HG03095 (cell line): Measurements from ENCODE around the gene GP5.

ENCODE experiments used
- ATAC-seq: cut with Tn5 transposase; IDR thresholded peaks from one replicate; pipeline ENCODE4 v1.9.1; 2021; ENCODE audit warnings: moderate library complexity; ENCODE audit not compliant: unreplicated experiment

GP5 gene

GRCh38 chr3:194399874-194400411 is 877 bp upstream of the GP5 start:
- no peak for ATAC-seq

GRCh38 chr3:194397757-194398312 is 1.2 kb downstream of the GP5 start:
- ATAC-seq = no peak

DNA sequence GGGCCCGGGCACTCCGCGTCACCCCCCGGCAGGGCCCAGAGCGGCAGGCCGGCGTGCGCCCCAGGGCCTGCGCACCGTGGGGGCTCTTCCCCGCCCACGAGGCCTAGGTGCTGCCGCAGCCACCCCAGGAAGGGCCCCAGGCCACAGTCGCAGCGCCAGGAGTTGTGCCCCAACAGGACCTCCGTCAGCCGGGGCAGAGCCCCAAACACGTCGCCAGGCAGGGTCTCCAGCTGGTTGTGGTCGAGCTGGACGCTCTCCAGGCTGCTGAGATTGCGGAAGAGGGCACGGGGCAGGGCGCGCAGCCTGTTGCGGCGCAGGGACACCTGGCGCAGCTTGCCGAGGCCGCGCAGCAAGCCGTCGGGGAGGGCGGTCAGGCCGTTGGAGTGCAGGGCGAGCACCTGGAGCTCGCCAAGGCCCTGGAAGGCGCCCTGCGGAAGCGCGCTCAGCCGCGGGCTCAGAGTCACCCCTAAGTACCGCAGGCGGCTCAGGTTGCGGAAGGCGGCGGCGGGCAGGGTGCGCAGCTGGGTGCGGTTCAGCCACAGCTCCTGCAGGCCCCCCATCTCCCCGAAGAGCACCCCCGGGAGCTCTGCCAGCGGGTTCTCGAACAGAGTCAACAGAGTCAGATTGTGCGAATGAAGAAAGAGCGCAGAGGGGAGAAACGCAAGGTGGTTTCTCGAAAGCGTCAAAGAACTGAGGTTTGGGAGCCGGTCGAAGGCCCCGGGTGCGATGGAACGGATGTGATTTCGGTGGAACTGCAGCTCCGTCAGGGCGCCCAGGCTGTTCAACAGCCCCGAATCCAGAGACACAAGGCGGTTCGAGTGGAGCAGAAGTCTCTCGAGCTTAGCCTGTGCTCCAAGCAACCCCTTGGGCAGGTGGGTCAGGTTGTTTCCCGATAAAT is 2.0 kb downstream of the GP5 start:
- no peak for ATAC-seq

DNA sequence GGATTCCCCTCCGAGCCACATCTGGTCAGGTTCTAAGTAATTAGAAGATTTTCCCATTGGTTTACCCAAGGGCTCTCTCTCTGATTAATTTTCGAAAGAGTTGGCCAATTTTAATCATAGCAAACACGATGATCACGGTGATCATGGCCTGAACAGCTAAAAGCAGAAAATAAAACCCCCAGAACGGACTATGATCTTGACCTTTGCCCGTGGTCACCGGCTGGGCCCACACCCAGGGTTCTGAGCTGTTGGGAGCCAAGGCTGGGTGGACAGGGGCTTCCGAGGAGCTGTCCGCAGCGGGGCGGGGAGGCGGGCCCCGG is 2.6 kb downstream of the GP5 start:
- no peak for ATAC-seq

DNA sequence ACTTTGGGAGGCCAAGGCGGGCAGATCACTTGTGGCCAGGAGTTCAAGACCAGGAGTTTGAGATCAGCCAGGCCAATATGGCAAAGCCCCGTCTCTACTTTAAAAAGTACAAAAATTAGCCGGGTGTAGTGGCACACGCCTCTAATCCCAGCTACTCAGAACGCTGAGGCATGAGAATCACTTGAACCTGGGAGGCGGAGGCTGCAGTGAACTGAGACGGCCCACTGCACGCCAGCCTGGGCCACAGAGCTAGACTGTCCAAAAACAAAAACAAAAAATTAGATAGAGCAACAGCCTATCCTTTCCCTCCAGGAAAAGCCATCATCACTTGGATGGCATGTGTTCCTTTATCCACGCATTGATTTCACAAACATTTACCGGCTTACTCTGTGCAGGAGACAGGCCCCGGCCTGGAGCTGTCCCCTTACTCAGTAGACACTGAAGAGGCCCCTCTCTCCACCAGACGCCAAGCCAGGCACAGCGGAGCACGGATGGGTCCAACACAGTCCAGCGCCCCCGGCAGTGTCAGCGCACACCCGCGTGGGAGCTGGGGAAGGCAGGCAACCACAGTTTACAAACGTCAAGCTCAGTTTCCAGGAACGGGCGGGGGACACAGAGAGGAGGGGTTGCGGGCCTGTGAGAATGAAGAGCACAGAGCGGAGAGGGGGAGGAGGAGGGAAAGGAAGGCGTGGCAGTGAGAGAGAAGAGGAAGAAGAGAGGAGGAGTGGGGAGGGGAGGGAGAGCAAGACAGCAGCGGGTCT is 3.1 kb downstream of the GP5 start:
- no peak for ATAC-seq

DNA sequence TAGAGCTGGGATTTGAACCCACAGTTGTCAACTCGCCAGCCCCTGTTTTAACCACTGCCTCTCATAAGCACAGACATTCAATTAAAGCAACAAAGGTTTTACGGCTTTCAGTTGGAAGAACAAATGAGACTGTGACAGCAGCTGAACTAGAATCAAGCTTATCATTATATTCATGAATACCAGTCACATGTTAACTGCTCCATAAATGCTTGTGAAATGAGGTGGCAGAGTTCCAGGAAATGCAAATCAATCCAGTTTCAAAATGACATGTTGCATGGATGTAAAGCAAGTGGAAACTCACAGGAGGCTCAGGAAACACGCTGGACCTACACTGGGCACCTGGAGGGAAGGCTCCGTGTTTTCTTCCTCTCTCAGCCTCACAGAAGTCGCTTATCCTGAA is 3.9 kb downstream of the GP5 start:
- no peak for ATAC-seq

- ATAC-seq = no peak
These were observed 6.5 kb downstream of the GP5 start for GRCh38 chr3:194392576-194392975.

DNA sequence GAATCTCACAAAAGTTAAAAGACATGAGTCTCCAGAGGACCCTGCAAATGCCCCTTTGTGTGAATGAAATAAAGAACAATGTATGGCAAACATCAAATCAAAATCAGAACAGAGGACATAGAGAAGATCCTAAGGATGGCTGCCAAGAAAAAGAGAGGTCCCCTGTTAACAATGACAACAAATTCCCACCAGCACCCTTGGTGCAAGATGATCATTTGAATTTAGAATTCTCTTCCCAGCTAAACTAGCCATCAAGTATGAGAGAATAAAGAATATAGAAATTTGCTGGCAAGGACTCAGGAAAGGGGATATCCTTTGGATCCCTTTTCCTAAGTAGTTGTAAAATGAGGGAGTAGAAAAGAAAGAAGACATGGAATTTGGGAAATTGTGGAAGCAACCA is 8.2 kb downstream of the GP5 start:
- no peak for ATAC-seq

GRCh38 chr3:194389269-194389668 is 9.8 kb downstream of the GP5 start:
- no peak for ATAC-seq

DNA sequence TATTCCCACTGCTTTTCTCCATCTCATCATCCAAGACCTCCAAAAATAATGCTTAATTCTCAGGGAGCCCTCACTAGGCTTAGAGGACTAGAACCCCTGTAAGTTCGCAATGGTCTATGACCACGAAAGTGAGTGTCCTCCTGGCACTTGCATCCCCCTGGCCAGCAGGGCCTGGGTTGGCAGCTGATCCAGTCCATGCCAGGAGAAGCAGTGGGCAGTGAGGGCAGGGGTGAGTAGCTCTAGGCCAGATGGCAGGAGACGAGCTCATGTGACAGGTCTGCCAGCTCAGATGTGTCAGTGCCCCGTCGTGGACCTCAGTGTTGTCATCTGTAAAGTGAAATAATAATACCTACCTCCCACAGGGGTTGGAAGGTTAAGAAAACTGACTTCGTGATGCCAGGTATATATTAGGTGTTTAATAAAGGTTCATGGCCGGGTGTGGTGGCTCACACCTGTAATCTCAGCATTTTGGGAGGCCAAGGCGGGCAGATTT is 11.1 kb downstream of the GP5 start:
- no peak for ATAC-seq

GRCh38 chr3:194387276-194387675 is 11.8 kb downstream of the GP5 start:
- no peak for ATAC-seq

DNA sequence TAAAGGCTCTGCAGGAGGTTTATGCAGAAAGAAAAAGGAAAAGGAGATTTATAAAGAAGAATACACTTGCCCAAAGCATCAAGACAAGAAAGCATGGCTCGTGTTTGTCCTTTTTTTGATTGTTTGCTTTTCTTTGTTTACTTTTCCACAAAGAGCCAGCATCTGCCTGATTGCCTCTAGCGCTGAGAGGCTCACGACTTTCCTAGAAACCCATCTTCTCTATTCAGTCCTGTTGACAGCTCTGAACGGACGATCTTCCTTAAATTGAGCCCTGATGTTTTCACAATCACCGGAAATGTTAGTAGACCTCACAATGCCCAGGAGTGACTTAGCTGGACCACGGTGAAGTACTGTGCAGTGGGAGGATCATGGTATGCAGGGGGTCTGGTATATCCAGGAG is 12.4 kb downstream of the GP5 start:
- no peak for ATAC-seq

GRCh38 chr3:194386066-194386465 is 13.0 kb downstream of the GP5 start:
- ATAC-seq = no peak

DNA sequence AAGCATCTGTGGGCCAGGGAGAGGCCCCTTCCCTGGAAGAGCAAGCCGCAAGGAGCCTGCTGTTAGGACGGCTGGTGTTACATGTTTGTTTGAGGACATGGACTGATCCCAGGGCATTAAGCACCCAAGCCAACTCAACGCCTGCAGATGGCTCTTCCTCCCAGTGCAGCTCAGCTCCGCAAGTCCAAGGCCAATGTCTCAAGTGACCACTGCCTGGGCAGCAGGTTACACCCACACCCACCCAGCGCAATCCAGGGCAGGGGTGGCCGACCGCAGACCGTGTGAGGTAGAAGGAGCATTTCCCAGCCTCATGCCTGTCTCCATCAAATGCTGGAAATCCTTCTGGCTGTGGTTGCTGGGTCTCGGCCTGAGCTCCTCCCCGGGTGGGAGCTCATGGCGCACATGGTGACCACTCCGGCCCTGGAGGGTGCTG is 14.5 kb downstream of the GP5 start:
- no peak for ATAC-seq

- no peak for ATAC-seq
These were observed 14.9 kb downstream of the GP5 start for GRCh38 chr3:194384156-194384555.

- ATAC-seq = no peak
These were observed 15.7 kb downstream of the GP5 start for GRCh38 chr3:194383276-194383940.

DNA sequence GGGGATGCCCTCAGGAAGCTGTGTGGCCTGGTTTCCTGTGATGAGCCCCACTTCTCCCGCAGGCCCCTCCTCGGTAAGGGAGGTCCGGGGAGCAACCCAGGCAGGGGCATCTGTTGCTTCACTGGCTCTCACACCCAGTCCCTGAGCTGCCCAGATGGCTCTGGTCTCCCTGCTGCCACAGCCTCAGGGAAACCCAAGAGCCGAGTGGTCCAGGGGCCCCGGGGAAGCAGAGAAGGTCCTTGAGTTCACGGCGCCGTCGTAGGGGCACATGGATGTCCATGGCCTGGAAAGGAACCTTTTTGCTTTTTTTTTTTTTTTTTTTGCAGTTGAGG is 16.2 kb downstream of the GP5 start:
- ATAC-seq = no peak

DNA sequence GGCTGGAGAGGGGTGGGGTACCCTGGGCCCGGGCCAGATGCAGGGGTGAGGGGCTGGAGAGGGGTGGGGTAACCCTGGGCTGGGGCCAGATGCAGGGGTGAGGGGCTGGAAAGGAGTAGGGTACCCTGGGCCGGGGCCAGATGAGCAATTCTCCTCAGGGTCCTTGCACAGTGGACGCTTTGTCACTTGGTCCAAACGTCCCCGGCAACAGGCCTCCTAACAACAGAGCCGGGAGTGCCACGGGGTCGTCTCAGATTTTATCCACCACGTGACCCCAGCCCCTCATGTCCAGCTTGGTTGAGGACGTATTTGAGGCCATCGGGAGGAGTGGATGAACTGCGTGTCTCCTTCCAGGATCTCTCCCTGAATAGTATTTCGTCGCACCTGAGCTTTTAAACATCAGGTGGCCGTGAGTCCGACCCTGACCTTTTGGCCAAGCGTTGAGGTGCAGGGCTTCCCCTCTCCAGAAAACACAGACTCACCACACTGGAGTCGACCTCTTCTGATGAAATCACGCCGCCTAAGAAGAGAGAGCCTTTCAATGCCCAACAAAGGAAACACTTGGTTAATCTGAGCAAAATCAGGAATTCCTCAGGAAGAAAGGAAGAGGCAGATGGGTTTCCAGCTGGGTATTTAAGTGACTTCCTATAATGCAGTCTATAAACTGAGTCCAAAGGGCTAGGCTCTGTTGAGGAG is 16.7 kb downstream of the GP5 start:
- ATAC-seq = no peak

DNA sequence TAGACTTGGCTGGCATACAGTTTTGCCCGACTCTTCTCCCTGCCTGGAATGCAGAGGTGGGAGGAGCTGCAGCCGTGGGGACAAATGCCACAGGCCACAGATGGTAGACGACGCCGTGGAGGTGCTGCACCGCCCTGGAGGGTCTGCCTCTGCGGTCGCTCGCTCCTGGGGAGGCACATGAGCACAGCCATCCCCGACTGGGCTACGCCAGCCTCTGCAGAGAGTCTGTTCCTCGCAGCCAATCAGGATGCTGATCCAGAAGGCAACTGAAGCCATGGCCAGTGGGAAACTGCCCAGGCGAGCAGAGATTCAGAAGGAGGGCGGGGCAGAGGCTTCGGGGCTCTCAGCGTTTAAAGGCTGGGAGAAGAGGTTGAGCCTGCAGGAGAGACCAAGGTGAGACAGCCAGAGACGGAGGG is 17.6 kb downstream of the GP5 start:
- no peak for ATAC-seq

DNA sequence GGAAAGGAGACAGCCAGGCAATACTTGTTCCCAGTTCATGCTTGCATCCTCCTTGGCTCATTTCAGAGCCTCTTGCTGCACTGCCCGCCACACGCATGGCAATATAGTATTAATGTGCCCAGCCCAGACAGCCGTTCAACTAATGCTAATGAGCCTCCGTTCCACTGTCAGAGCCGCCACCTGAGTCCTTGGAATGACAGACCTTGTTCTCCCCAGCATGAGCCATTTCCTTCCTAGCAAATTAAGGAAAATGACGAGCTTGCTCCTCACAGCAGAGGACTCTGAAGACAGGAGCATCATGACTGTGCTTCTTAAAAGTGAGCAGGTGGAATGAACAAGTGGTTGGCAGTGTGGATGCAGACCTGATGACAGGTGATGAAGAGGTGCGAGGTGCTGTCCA is 18.7 kb downstream of the GP5 start:
- ATAC-seq = no peak

- ATAC-seq = no peak
These were observed 19.4 kb downstream of the GP5 start for GRCh38 chr3:194379651-194380050.
